Stomach (tissue), 9 donors: ENCODE measurements around the gene MMD. TPM values are rescaled to one million over a fixed set of nuclear protein-coding genes. Genes with fewer than 3 reads are reported as not detected.
A peak's percentile ranks its signal among the peaks of the same experiment; 100 is the strongest.

Experiments
- DNase-seq, 2 donors: peaks; one replicate each; pipeline versions ENCODE4 v3.0.0 to v3.0.0-alpha.2; 2013 to 2019
- H3K27ac ChIP-seq, 5 donors: fragments of 200-600 bp in 4 of 5; sonication (generic) in 4 of 5; one replicate each; pipeline ENCODE4 v1.5.1; 2013 to 2019; ENCODE audit warnings: mild to moderate bottlenecking in 1 of 5, moderate library complexity in 1 of 5
- H3K27me3 ChIP-seq, 3 donors: fragments of 200-600 bp; sonication (generic); one replicate each; pipeline ENCODE4 v1.5.1; 2017 to 2019; ENCODE audit warnings: mixed run types in 1 of 3
- H3K36me3 ChIP-seq, 4 donors: fragments of 200-600 bp; sonication (generic); 1 replicate in 3 of 4; 2 replicates in 1 of 4; pipeline ENCODE4 v1.5.1; 2016 to 2019
- H3K4me1 ChIP-seq, 4 donors: fragments of 200-600 bp; sonication (generic); one replicate each; pipeline ENCODE4 v1.5.1; 2016 to 2019
- H3K4me3 ChIP-seq, 4 donors: fragments of 200-600 bp; sonication (generic) in 3 of 4; one replicate each; pipeline ENCODE4 v1.5.1; 2016 to 2019; ENCODE audit warnings: mild to moderate bottlenecking in 1 of 4
- H3K9me3 ChIP-seq, 4 donors: fragments of 200-600 bp; sonication (generic); one replicate each; pipeline ENCODE4 v1.5.1; 2016 to 2019
- CTCF ChIP-seq, 7 experiments: fragments of 450-650 bp in 4 of 7; fragments of 200-600 bp in 3 of 7; sonication (generic) in 3 of 7; IDR thresholded peaks; one replicate each; pipeline ENCODE4 v1.5.1; 2016 to 2019; ENCODE audit warnings: antibody characterized with exemption in 7 of 7, control low read depth in 2 of 7, mild to moderate bottlenecking in 1 of 7
- EP300 ChIP-seq: sonication (generic); formaldehyde crosslinking; IDR thresholded peaks from one replicate; pipeline ENCODE4 v1.6.1; 2017; ENCODE audit warnings: antibody characterized with exemption
- POLR2A ChIP-seq, 4 donors: fragments of 450-650 bp; IDR thresholded peaks; one replicate each; pipeline ENCODE4 v1.6.1; 2016; ENCODE audit warnings: antibody characterized with exemption in 4 of 4, control low read depth in 2 of 4, mild to moderate bottlenecking in 1 of 4, moderate library complexity in 1 of 4
- POLR2AphosphoS5 ChIP-seq, 3 donors: sonication (generic); formaldehyde crosslinking; IDR thresholded peaks; one replicate each; pipeline ENCODE4 v1.6.1; 2016; ENCODE audit warnings: antibody characterized with exemption in 3 of 3
- WGBS, 5 donors: extraction: QIAGEN DNeasy Blood & Tissue Kit in 3 of 5; methylation state at CpG; one replicate each; pipeline versions ENCODE4 v1.1.5 to v1.1.7; 2013 to 2018; 5-methylcytosine and 5-hydroxymethylcytosine counted together
- intact Hi-C: fragments of 100-400 bp; cut with DNase I; formaldehyde crosslinking; loops from one replicate; pipeline ENCODE4 v1.15.1; 2023; ENCODE audit warnings: low total_unique reads
- polyA plus RNA-seq, 3 donors: library from polyadenylated mRNA; stranded (reverse); fragments of 200-250 nt; gene quantifications; one replicate each; pipeline ENCODE4 v1.2.3, GENCODE V29; 2013
- total RNA-seq, 5 donors: library from RNA; depleted of rRNA; stranded (reverse); fragments of >200 nt; gene quantifications; one replicate each; pipeline versions ENCODE4 v1.1.0 to v1.2.3, GENCODE V29; 2014 to 2016
- donor health status: healthy with polysubstance abuse.
- donor health status: Bipolar disorder and iron deficiency.
- donor health status: healthy.

Gene MMD
- total and polyA plus RNA-seq, 8 donors, result 3.1 to 65.3 (median 12.5) TPM

- Histone ChIP-seq H3K4me1 (peaks cover 4 to 50% (median 23%) of the 10 kb centered on the region in 4 donors), H3K9me3 (no peaks in the 10 kb centered on the region), H3K27me3 (peaks cover 0 to 9% (median 0%) of the 10 kb centered on the region in 3 donors), H3K4me3 (peak overlapping the region; percentile 71 to 97 (median 82)), H3K36me3 (no peaks in the 10 kb centered on the region), H3K27ac (peak overlapping the region in 4 of 5 donors; percentile 85 to 90 (median 88))
- TF ChIP-seq EP300, result no peak
- TF ChIP-seq POLR2AphosphoS5 (IDR thresholded peaks at IDR 0.05), result peak in 1 of 3 donors; percentile 31
- WGBS, 5 donors, result 31 to 35% (median 33%) methylated on average over 6 of the region's 6 CpGs
- peak; percentile 26 to 43 for DNase-seq
- intact Hi-C loops, result no loop called here
Observed at GRCh38 chr17:55420067-55420775, 1.4 kb downstream of the MMD start.

- DNase-seq, result no peak
- intact Hi-C loops, result no loop called here
- peaks cover 0 to 5% (median 3%) of the 10 kb centered on the region in 4 donors for H3K36me3 ChIP-seq
- TF ChIP-seq CTCF (IDR thresholded peaks at IDR 0.05), result no peak
- no peak for TF ChIP-seq POLR2AphosphoS5 (IDR thresholded peaks at IDR 0.05)
- TF ChIP-seq POLR2A (IDR thresholded peaks at IDR 0.05), result no peak
- TF ChIP-seq EP300, result no peak
- no peak overlapping the region for H3K4me3 ChIP-seq
- H3K27me3 ChIP-seq, result no peaks in the 10 kb centered on the region
- WGBS, 5 donors, result 94 to 98% (median 96%) methylated on average over 3 of the region's 3 CpGs
- H3K4me1 ChIP-seq, result peaks cover 4 to 50% (median 23%) of the 10 kb centered on the region in 4 donors
- no peaks in the 10 kb centered on the region for H3K9me3 ChIP-seq
- no peak overlapping the region for H3K27ac ChIP-seq
Observed at GRCh38 chr17:55418369-55419268, 3.0 kb downstream of the MMD start.

- 88 to 98% (median 98%) methylated on average over 4 of the region's 4 CpGs for WGBS, 5 donors
- H3K9me3 ChIP-seq, result no peaks in the 10 kb centered on the region
- no peak for DNase-seq
- no peak for TF ChIP-seq POLR2A (IDR thresholded peaks at IDR 0.05)
- TF ChIP-seq POLR2AphosphoS5 (IDR thresholded peaks at IDR 0.05), result no peak
- no peak for TF ChIP-seq CTCF (IDR thresholded peaks at IDR 0.05)
- no peak for TF ChIP-seq EP300
- no peaks in the 10 kb centered on the region for H3K27me3 ChIP-seq
- peaks cover 4 to 46% (median 20%) of the 10 kb centered on the region in 4 donors for H3K4me1 ChIP-seq
- H3K27ac ChIP-seq, result no peak overlapping the region
- intact Hi-C loops, result no loop called here
- H3K36me3 ChIP-seq, result peaks cover 7 to 14% (median 12%) of the 10 kb centered on the region in 4 donors
- no peak overlapping the region for H3K4me3 ChIP-seq
Observed at GRCh38 chr17:55417411-55418268, 4.0 kb downstream of the MMD start.

- intact Hi-C loops, result no loop called here
- peaks cover 4 to 40% (median 14%) of the 10 kb centered on the region in 4 donors for H3K4me1 ChIP-seq
- peaks cover 7 to 24% (median 18%) of the 10 kb centered on the region in 4 donors for H3K36me3 ChIP-seq
- 65 to 77% (median 73%) methylated on average over 4 of the region's 4 CpGs for WGBS, 5 donors
- no peak overlapping the region for H3K4me3 ChIP-seq
- no peaks in the 10 kb centered on the region for H3K27me3 ChIP-seq
- peak overlapping the region in 1 of 5 donors; percentile 35 for H3K27ac ChIP-seq
- H3K9me3 ChIP-seq, result no peaks in the 10 kb centered on the region
- TF ChIP-seq CTCF (IDR thresholded peaks at IDR 0.05) (no peak), EP300 (no peak), POLR2A (IDR thresholded peaks at IDR 0.05) (no peak), POLR2AphosphoS5 (IDR thresholded peaks at IDR 0.05) (no peak)
- no peak for DNase-seq
Observed at GRCh38 chr17:55416470-55417052, 5.1 kb downstream of the MMD start.
